Right lobe of liver (tissue), 6 donors: ENCODE data around the gene RANBP1. TPM values are rescaled to one million over a fixed set of nuclear protein-coding genes. Genes with fewer than 3 reads are reported as not detected.

Source experiments
- ATAC-seq, 4 donors: fragments of 200-7000 bp; cut with Tn5 transposase; one replicate each; pipeline ENCODE4 v1.9.1; 2020; ENCODE audit warnings: mild to moderate bottlenecking in 4 of 4, moderate library complexity in 4 of 4
- DNase-seq, 3 donors: peaks; one replicate each; pipeline ENCODE4 v3.0.0-alpha.2; 2020
- H3K27ac ChIP-seq, 3 donors: fragments of 200-600 bp; one replicate each; pipeline ENCODE4 v1.8.0; 2022
- H3K27me3 ChIP-seq, 2 donors: fragments of 200-600 bp; one replicate each; pipeline ENCODE4 v1.8.0; 2022
- H3K36me3 ChIP-seq, 4 donors: fragments of 200-600 bp; sonication (generic) in 1 of 4; one replicate each; pipeline versions ENCODE4 v1.5.1 to v1.8.0; 2017 to 2022; ENCODE audit warnings: control low read depth in 1 of 4
- H3K4me1 ChIP-seq, 4 donors: fragments of 200-600 bp; sonication (generic) in 1 of 4; one replicate each; pipeline versions ENCODE4 v1.5.1 to v1.8.0; 2017 to 2022; ENCODE audit warnings: control low read depth in 1 of 4
- H3K4me3 ChIP-seq, 3 donors: fragments of 200-600 bp; one replicate each; pipeline ENCODE4 v1.8.0; 2022
- H3K9me3 ChIP-seq, 4 donors: fragments of 200-600 bp; sonication (generic) in 1 of 4; one replicate each; pipeline versions ENCODE4 v1.5.1 to v1.8.0; 2017 to 2022; ENCODE audit warnings: control low read depth in 1 of 4
- CTCF ChIP-seq, 4 donors: fragments of 200-600 bp in 3 of 4; fragments of 450-650 bp in 1 of 4; IDR thresholded peaks; one replicate each; pipeline versions ENCODE4 v1.5.1 to v1.8.0; 2016 to 2022; ENCODE audit warnings: antibody characterized with exemption in 4 of 4, mild to moderate bottlenecking in 2 of 4
- POLR2A ChIP-seq: fragments of 450-650 bp; IDR thresholded peaks from one replicate; pipeline ENCODE4 v1.6.1; 2017; ENCODE audit warnings: antibody characterized with exemption, mild to moderate bottlenecking
- WGBS: methylation state at CpG from one replicate; pipeline ENCODE4 v1.1.6; 2018; ENCODE audit warnings: low coverage, low lambda C conversion rate; ENCODE audit not compliant: insufficient coverage; ENCODE audit errors: missing lambda C conversion rate; 5-methylcytosine and 5-hydroxymethylcytosine counted together
- intact Hi-C, 2 donors: fragments of 100-400 bp; cut with DNase I; formaldehyde crosslinking; loops; one replicate each; pipeline versions ENCODE4 v1.11.2 to v1.14.1; 2022
- total RNA-seq, 6 experiments: library from RNA; depleted of rRNA in 2 of 6; stranded (reverse); fragments of >200 nt in 2 of 6; fragmentation: NEBNext Ultra II Directional in 3 of 6; extraction: Animal tissue kit (Norgen Biotek cat#: 25700) in 3 of 6; gene quantifications; one replicate each; pipeline versions ENCODE4 v1.1.0 to v1.2.4, GENCODE V29; 2016 to 2023
- donor health status: DM: no; HTN: yes; CAD: no.
- donor health status: DM: no; HTN: no; CAD: no.
- donor health status: DM: no; HTN: no; CAD: no.
- donor health status: DM: no; HTN: yes; CAD: no.
- donor health status: DM: no; HTN: yes; CAD: no.

RANBP1 gene
- total RNA-seq, 6 experiments from 2014 or later: 39.5 to 224 (median 52.2) TPM

GRCh38 chr22:20172141-20172613 lies 56.3 kb downstream of the RANBP1 start:
- ATAC-seq (no peak), DNase-seq (no peak)
- no peaks in the 10 kb centered on the region for H3K36me3 ChIP-seq
- no peaks in the 10 kb centered on the region for H3K27me3 ChIP-seq
- no peaks in the 10 kb centered on the region for H3K9me3 ChIP-seq
- peaks cover 0 to 26% (median 6%) of the 10 kb centered on the region in 4 donors for H3K4me1 ChIP-seq
- H3K4me3 ChIP-seq: no peak overlapping the region
- no peak overlapping the region for H3K27ac ChIP-seq
- intact Hi-C loops: no loop called here
- 90% methylated on average over 6 of the region's 10 CpGs for WGBS
- no peak for TF ChIP-seq POLR2A
- no peak for TF ChIP-seq CTCF (IDR thresholded peaks at IDR 0.05)

GRCh38 chr22:20173246-20173645 lies 57.3 kb downstream of the RANBP1 start:
- no peak overlapping the region for H3K27ac ChIP-seq
- H3K4me1 ChIP-seq: peaks cover 0 to 26% (median 6%) of the 10 kb centered on the region in 4 donors
- no peaks in the 10 kb centered on the region for H3K27me3 ChIP-seq
- no peaks in the 10 kb centered on the region for H3K9me3 ChIP-seq
- TF ChIP-seq POLR2A: no peak
- no peak for TF ChIP-seq CTCF (IDR thresholded peaks at IDR 0.05)
- WGBS: 100% methylated on average over 1 of the region's 11 CpGs
- intact Hi-C loops: no loop called here
- H3K4me3 ChIP-seq: no peak overlapping the region
- no peak for DNase-seq
- no peaks in the 10 kb centered on the region for H3K36me3 ChIP-seq
- peak in 2 of 4 donors; percentile 3 to 15 for ATAC-seq

- Histone ChIP-seq H3K4me3 (no peak overlapping the region), H3K36me3 (no peaks in the 10 kb centered on the region), H3K9me3 (no peaks in the 10 kb centered on the region), H3K27ac (no peak overlapping the region), H3K27me3 (no peaks in the 10 kb centered on the region), H3K4me1 (peaks cover 0 to 26% (median 6%) of the 10 kb centered on the region in 4 donors)
- DNase-seq: no peak
- no peak for TF ChIP-seq CTCF (IDR thresholded peaks at IDR 0.05)
- no peak for TF ChIP-seq POLR2A
- peak in 2 of 4 donors; percentile 37 to 48 for ATAC-seq
- intact Hi-C loops: no loop called here
- no CpG with 5 or more reads among the region's 10 CpGs for WGBS
These were observed 57.9 kb downstream of the RANBP1 start for GRCh38 chr22:20173772-20174171.

GRCh38 chr22:20174785-20175596 lies 59.1 kb downstream of the RANBP1 start:
- Histone ChIP-seq H3K36me3 (no peaks in the 10 kb centered on the region), H3K27me3 (no peaks in the 10 kb centered on the region), H3K27ac (no peak overlapping the region), H3K4me1 (peaks cover 0 to 26% (median 6%) of the 10 kb centered on the region in 4 donors), H3K4me3 (no peak overlapping the region), H3K9me3 (no peaks in the 10 kb centered on the region)
- intact Hi-C loops: no loop called here
- TF ChIP-seq POLR2A (no peak), CTCF (IDR thresholded peaks at IDR 0.05) (peak in 2 of 4 donors; percentile 28 to 43)
- ATAC-seq: peak; percentile 21 to 65 (median 52)
- DNase-seq: no peak
- WGBS: 59% methylated on average over 5 of the region's 19 CpGs
